Ovary (tissue), 3 donors: Measurements from ENCODE around the gene CFLAR.

ENCODE experiments used
- POLR2A ChIP-seq: fragments of 450-650 bp; IDR thresholded peaks from one replicate; pipeline ENCODE4 v1.6.1; 2017; ENCODE audit warnings: antibody characterized with exemption, mild to moderate bottlenecking, moderate library complexity
- TF ChIP-seq, protein P1 (sequence below), 3 donors: fragments of 450-650 bp in 2 of 3; fragments of 200-600 bp in 1 of 3; IDR thresholded peaks; one replicate each; pipeline versions ENCODE4 v1.5.1 to v1.8.0; 2016 to 2022; ENCODE audit warnings: antibody characterized with exemption in 3 of 3, mild to moderate bottlenecking in 1 of 3
- donor health status: DM: no; HTN: no; CAD: no.

DNA sequence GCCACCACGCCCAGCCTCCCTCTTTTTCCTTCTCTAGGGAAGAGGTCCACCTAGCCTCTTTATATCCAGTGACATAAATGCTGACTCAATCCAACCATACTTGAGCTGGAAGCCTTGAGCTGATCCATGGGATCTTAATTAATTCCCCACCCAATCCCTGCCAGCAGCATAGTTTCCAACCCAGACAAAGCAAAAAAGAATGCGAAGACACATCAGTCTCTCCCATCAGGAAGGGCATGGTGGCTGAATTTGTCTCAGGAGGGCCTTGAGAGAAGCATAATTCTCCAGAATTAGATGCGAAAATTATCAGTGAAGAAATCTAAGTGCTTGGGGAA is 89.5 kb downstream of the CFLAR start:
- no peak for TF ChIP-seq POLR2A
- TF ChIP-seq, protein P1, sequence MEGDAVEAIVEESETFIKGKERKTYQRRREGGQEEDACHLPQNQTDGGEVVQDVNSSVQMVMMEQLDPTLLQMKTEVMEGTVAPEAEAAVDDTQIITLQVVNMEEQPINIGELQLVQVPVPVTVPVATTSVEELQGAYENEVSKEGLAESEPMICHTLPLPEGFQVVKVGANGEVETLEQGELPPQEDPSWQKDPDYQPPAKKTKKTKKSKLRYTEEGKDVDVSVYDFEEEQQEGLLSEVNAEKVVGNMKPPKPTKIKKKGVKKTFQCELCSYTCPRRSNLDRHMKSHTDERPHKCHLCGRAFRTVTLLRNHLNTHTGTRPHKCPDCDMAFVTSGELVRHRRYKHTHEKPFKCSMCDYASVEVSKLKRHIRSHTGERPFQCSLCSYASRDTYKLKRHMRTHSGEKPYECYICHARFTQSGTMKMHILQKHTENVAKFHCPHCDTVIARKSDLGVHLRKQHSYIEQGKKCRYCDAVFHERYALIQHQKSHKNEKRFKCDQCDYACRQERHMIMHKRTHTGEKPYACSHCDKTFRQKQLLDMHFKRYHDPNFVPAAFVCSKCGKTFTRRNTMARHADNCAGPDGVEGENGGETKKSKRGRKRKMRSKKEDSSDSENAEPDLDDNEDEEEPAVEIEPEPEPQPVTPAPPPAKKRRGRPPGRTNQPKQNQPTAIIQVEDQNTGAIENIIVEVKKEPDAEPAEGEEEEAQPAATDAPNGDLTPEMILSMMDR (IDR thresholded peaks at IDR 0.05) = no peak
